LNCAP (cell line): ENCODE results near the gene ANKRD62.

Experiments
- CTCF ChIP-seq: fragments of 450-650 bp; IDR thresholded peaks from 2 replicates; pipeline ENCODE4 v1.5.1; 2017; ENCODE audit warnings: mild to moderate bottlenecking

ANKRD62 gene

GRCh38 chr18:12049978-12050811 is 43.4 kb upstream of the ANKRD62 start:
- no peak for TF ChIP-seq CTCF

DNA sequence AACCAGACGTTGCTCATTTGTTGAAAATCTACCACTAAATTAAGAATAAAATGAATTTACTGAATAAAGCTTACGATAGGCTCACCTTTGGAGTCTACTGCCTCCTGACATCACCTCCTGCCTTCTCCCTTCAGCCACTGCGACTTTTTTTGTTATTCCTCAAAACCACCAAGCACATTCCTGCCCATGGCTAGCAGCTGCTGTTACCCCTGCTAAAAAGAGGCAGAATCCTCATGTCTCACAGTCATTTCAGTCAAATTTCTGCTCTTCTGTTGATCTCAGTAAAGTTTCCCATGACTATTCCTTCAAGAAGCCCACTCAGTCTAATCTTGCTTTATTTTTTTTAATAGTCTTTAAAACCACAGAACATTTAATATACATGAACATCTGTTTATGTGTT is 40.8 kb upstream of the ANKRD62 start:
- no peak for TF ChIP-seq CTCF

GRCh38 chr18:12053289-12053688 is 40.4 kb upstream of the ANKRD62 start:
- TF ChIP-seq CTCF, result no peak

GRCh38 chr18:12056034-12056883 is 37.4 kb upstream of the ANKRD62 start:
- no peak for TF ChIP-seq CTCF

GRCh38 chr18:12056884-12057402 is 36.7 kb upstream of the ANKRD62 start:
- no peak for TF ChIP-seq CTCF

DNA sequence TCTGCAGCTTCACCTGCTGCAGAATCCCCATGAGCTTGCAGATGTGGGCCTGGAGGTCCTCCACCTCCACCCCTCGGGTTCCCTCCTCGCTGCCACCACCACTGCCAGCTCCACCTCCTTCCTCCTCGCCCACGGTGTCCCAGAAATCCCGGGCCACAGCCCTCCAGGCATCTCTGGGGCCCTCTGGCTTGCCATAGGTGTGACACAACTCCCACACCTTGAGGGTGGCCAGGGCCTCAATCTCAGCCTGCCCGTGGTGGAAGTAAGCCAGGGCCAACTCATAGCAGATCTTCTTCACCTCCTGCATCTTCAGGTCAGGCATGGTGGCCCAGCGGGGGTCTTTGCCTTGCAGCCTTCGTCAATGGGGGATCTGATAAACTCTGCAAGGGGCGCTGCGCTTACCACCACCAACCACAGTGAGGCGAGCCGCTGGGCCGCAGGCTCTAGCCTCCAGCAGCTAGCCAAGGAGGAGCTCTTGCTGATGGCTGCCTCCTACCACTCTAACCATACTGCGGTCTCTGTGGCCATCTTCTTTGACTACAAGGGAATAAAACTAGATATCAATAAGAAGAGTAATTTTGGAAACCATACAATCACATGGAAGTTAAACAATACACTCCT is 36.1 kb upstream of the ANKRD62 start:
- TF ChIP-seq CTCF, result no peak
